ENCODE results near the gene LONRF2.

GRCh38 chr2:100283724-100284501 is 38.4 kb downstream of the LONRF2 start:
- no peak for TF ChIP-seq CTCF (conservative IDR thresholded peaks at IDR 0.05; ENCODE audit: low read length)
- no peak for TF ChIP-seq EZH2phosphoT487 (IDR thresholded peaks at IDR 0.05; ENCODE audit: borderline replicate concordance)
